Endothelial cell of umbilical vein (primary cell): ENCODE results near the gene GSDMA. TPM values are rescaled to one million over a fixed set of nuclear protein-coding genes. Genes with fewer than 3 reads are reported as not detected.

Source experiments
- BruUV-seq: library from RNA; stranded (reverse); fragments of 400-500 nt; replicated peaks from 2 replicates; lab custom pipeline; 2021; lab: Mats Ljungman, UMichigan
- CTCF ChIA-PET: fragments of 300-600, 350-600 bp; sonication (Branson Sonifier 250); formaldehyde crosslinking; loops from one replicate; lab custom pipeline; 2021; ENCODE audit warnings: antibody characterized with exemption, inconsistent platforms; lab: Charles Lee
- POLR2A ChIA-PET: fragments of 300-600, 350-600 bp; sonication (Branson Sonifier 250); formaldehyde crosslinking; loops from one replicate; lab custom pipeline; 2021; ENCODE audit warnings: antibody characterized with exemption, inconsistent platforms; lab: Charles Lee
- DNase-seq: peaks from one replicate; pipeline ENCODE4 v3.0.0-alpha.2; 2011; ENCODE audit warnings: low read depth, low spot score
- FAIRE-seq: peaks from 2 replicates; lab custom pipeline; 2011; peaks lifted over from hg19 to GRCh38; lab: Jason Lieb, UNC
- H2AFZ ChIP-seq: 2 replicates; pipeline ENCODE4 v1.6.0; 2012; ENCODE audit warnings: low read depth, low read length, control low read depth, inconsistent platforms
- H3K27ac ChIP-seq: 2 replicates; pipeline ENCODE4 v1.5.1; 2011; ENCODE audit warnings: low read depth, mild to moderate bottlenecking, control low read depth, low read length, moderate library complexity; ENCODE audit not compliant: insufficient read depth
- H3K27me3 ChIP-seq, 2 experiments: 2 replicates each; pipeline versions ENCODE4 v1.6.0 to v1.6.1; 2011; ENCODE audit warnings: low read length in 2 of 2, mixed read lengths in 1 of 2; ENCODE audit not compliant: control insufficient read depth in 2 of 2, insufficient read depth in 2 of 2
- H3K36me3 ChIP-seq, 2 experiments: 2 replicates in 1 of 2; 3 replicates in 1 of 2; pipeline ENCODE4 v1.5.1; 2011; ENCODE audit warnings: low read length in 2 of 2, mild to moderate bottlenecking in 1 of 2, moderate library complexity in 1 of 2; ENCODE audit not compliant: control insufficient read depth in 2 of 2, insufficient read depth in 2 of 2; ENCODE audit errors: extremely low read depth in 1 of 2
- H3K4me1 ChIP-seq: 3 replicates; pipeline ENCODE4 v1.5.1; 2011; ENCODE audit warnings: mild to moderate bottlenecking, low read length; ENCODE audit not compliant: control insufficient read depth, insufficient read depth; ENCODE audit errors: extremely low read depth
- H3K4me2 ChIP-seq: 2 replicates; pipeline ENCODE4 v1.6.1; 2011; ENCODE audit warnings: low read length, control low read depth, mixed read lengths; ENCODE audit not compliant: insufficient read depth
- H3K4me3 ChIP-seq, 3 experiments: fragments of 200-600 bp in 1 of 3; sonication (generic), shearing (Covaris generic) in 1 of 3; replicated peaks in 1 of 3; 2 replicates each; pipeline ENCODE4 v1.5.1; 2011 to 2016; ENCODE audit warnings: control low read depth in 3 of 3, low read length in 3 of 3, mild to moderate bottlenecking in 2 of 3, inconsistent platforms in 1 of 3, low read depth in 1 of 3, moderate library complexity in 1 of 3; ENCODE audit not compliant: insufficient read depth in 1 of 3
- H3K79me2 ChIP-seq: 2 replicates; pipeline ENCODE4 v1.6.0; 2012; ENCODE audit warnings: low read length, inconsistent platforms; ENCODE audit not compliant: control insufficient read depth, insufficient read depth
- H3K9ac ChIP-seq: replicated peaks from 2 replicates; pipeline ENCODE3; 2011; ENCODE audit warnings: low read length, control low read depth; ENCODE audit not compliant: insufficient read depth; ENCODE audit errors: extremely low read depth
- H3K9me1 ChIP-seq: replicated peaks from 3 replicates; pipeline ENCODE4 v1.6.0; 2011; ENCODE audit warnings: mild to moderate bottlenecking, low read length; ENCODE audit not compliant: control insufficient read depth, insufficient read depth; ENCODE audit errors: extremely low read depth
- H3K9me3 ChIP-seq: replicated peaks from 2 replicates; pipeline ENCODE4 v1.5.1; 2012; ENCODE audit warnings: low read length, inconsistent platforms; ENCODE audit not compliant: control insufficient read depth, insufficient read depth
- H4K20me1 ChIP-seq: replicated peaks from 2 replicates; pipeline ENCODE3; 2011; ENCODE audit warnings: mild to moderate bottlenecking, low read length; ENCODE audit not compliant: control insufficient read depth, insufficient read depth; ENCODE audit errors: extremely low read depth
- EZH2 ChIP-seq: IDR thresholded peaks from 2 replicates; pipeline ENCODE4 v1.6.1; 2012; ENCODE audit warnings: borderline replicate concordance, low read depth, mild to moderate bottlenecking, moderate library complexity, low read length, inconsistent platforms; ENCODE audit not compliant: severe bottlenecking
- FOS ChIP-seq: IDR thresholded peaks from 2 replicates; pipeline ENCODE4 v1.6.1; 2011; ENCODE audit warnings: mild to moderate bottlenecking, low read length, moderate library complexity, borderline replicate concordance; ENCODE audit not compliant: insufficient read depth
- GATA2 ChIP-seq: IDR thresholded peaks from 2 replicates; pipeline ENCODE4 v1.7.0; 2011; ENCODE audit warnings: low read depth, mild to moderate bottlenecking, moderate library complexity, mixed read lengths, low read length; ENCODE audit not compliant: insufficient read length, insufficient read depth
- JUN ChIP-seq: IDR thresholded peaks from 2 replicates; pipeline ENCODE4 v1.6.1; 2011; ENCODE audit warnings: borderline replicate concordance, low read depth; ENCODE audit not compliant: insufficient read length, insufficient read depth
- MAX ChIP-seq: IDR thresholded peaks from 2 replicates; pipeline ENCODE4 v1.6.1; 2011; ENCODE audit not compliant: insufficient read depth, insufficient read length
- POLR2AphosphoS5 ChIP-seq: IDR thresholded peaks from 2 replicates; pipeline ENCODE4 v1.6.1; 2012; ENCODE audit warnings: low read depth, mild to moderate bottlenecking, control low read depth, low read length, moderate library complexity; ENCODE audit not compliant: insufficient read depth
- dilution Hi-C: fragments of 300-500 bp; cut with MboI; formaldehyde crosslinking; loops from one replicate; pipeline ENCODE4 v1.15.0; 2019; ENCODE audit warnings: low sequenced_read_pairs; ENCODE audit not compliant: extremely low pct_ligation_motif_present
- intact Hi-C: fragments of 100-400 bp; cut with micrococcal nuclease; formaldehyde crosslinking; loops from one replicate; pipeline ENCODE4 v1.10.0; 2022
- polyA plus RNA-seq, 4 experiments: library from polyadenylated mRNA; depleted of rRNA in 3 of 4; stranded (reverse) in 3 of 4; unstranded in 1 of 4; fragments of >200 nt; gene quantifications; 2 replicates each; pipeline versions ENCODE4 v1.2.1 to v1.2.3, GENCODE V29; 2011 to 2012; ENCODE audit warnings: missing spikeins in 1 of 4
- total RNA-seq: library from RNA; stranded (reverse); gene quantifications from 2 replicates; pipeline ENCODE4 v1.2.3, GENCODE V29; 2021

Gene GSDMA
- total and polyA plus RNA-seq, 2 donors (not counting 3 experiments of a cell fraction or from before 2014, with no cell fraction given): not detected

GRCh38 chr17:39939106-39939505, 23.7 kb upstream of the GSDMA start:
- ChIA-PET POLR2A (interaction anchor here (0.5 kb wide), 1 partner anchor 205 kb away, joined by 7 read pairs; no protein-coding TSS in a partner anchor), CTCF (interaction anchor here (0.9 to 1.4 kb wide), 3 partner anchors 9 to 31 kb away, joined by 3 to 9 read pairs (median 4); no protein-coding TSS in a partner anchor)
- FAIRE-seq (no peak), DNase-seq (no peak)
- Histone ChIP-seq H2AFZ (no peak overlapping the region), H3K4me1 (peaks cover 5% of the 10 kb centered on the region), H3K27me3 (peaks cover 0 to 2% of the 10 kb centered on the region in 2 experiments), H3K27ac (no peak overlapping the region), H3K9me1 (no peaks in the 10 kb centered on the region), H4K20me1 (no peaks in the 10 kb centered on the region), H3K9me3 (no peaks in the 10 kb centered on the region), H3K36me3 (no peaks in the 10 kb centered on the region), H3K79me2 (no peaks in the 10 kb centered on the region), H3K4me3 (no peak overlapping the region), H3K9ac (no peak overlapping the region), H3K4me2 (no peak overlapping the region)
- BruUV-seq: no TSS peak
- intact Hi-C loops (no loop called here), dilution Hi-C loops (no loop called here)
- TF ChIP-seq MAX (no peak), EZH2 (no peak), GATA2 (no peak), FOS (no peak), JUN (no peak), POLR2AphosphoS5 (no peak)
